NCI-H1694 (cell line): ENCODE measurements around the gene USP34.
"Not testable (repeated sequence)": the region's sequence is repeated elsewhere in the genome, so short reads cannot be mapped to it uniquely, and the experiment has no call there.

Experiments
- DNase-seq: peaks from one replicate; lab custom pipeline; 2025; lab: John Stamatoyannopoulos, UW

USP34 gene

GRCh38 chr2:61460163-61460562 is 10.7 kb downstream of the USP34 start:
- DNase-seq, result no peak

GRCh38 chr2:61456746-61457420 is 14.0 kb downstream of the USP34 start:
- DNase-seq, result no peak

- DNase-seq, result no peak
These were observed 14.7 kb downstream of the USP34 start for GRCh38 chr2:61456070-61456745.

GRCh38 chr2:61454972-61455371 is 15.9 kb downstream of the USP34 start:
- DNase-seq, result not testable (repeated sequence)

GRCh38 chr2:61454383-61454782 is 16.5 kb downstream of the USP34 start:
- DNase-seq, result no peak

- DNase-seq, result no peak
These were observed 18.5 kb downstream of the USP34 start for GRCh38 chr2:61452392-61452791.

GRCh38 chr2:61451178-61451577 is 19.7 kb downstream of the USP34 start:
- no peak for DNase-seq

GRCh38 chr2:61450144-61450543 is 20.7 kb downstream of the USP34 start:
- DNase-seq, result no peak

GRCh38 chr2:61448229-61448628 is 22.7 kb downstream of the USP34 start:
- DNase-seq, result no peak

- not testable (repeated sequence) for DNase-seq
These were observed 23.9 kb downstream of the USP34 start for GRCh38 chr2:61446971-61447370.

GRCh38 chr2:61443342-61444041 is 27.4 kb downstream of the USP34 start:
- DNase-seq, result no peak

GRCh38 chr2:61439241-61440002 is 31.5 kb downstream of the USP34 start:
- DNase-seq, result no peak

- no peak for DNase-seq
These were observed 32.2 kb downstream of the USP34 start for GRCh38 chr2:61438670-61439069.

GRCh38 chr2:61437170-61437569 is 33.7 kb downstream of the USP34 start:
- DNase-seq, result no peak

GRCh38 chr2:61436092-61436491 is 34.8 kb downstream of the USP34 start:
- no peak for DNase-seq

GRCh38 chr2:61435291-61435690 is 35.6 kb downstream of the USP34 start:
- DNase-seq, result no peak

- no peak for DNase-seq
These were observed 36.6 kb downstream of the USP34 start for GRCh38 chr2:61434314-61434713.

GRCh38 chr2:61433606-61434005 is 37.3 kb downstream of the USP34 start:
- DNase-seq, result no peak

GRCh38 chr2:61432990-61433389 is 37.9 kb downstream of the USP34 start:
- no peak for DNase-seq

- no peak for DNase-seq
These were observed 39.5 kb downstream of the USP34 start for GRCh38 chr2:61431345-61431744.

- no peak for DNase-seq
These were observed 44.5 kb downstream of the USP34 start for GRCh38 chr2:61426267-61426897.

GRCh38 chr2:61425605-61426155 is 45.2 kb downstream of the USP34 start:
- DNase-seq, result no peak
